HFFc6 (cell line): Measurements from ENCODE around the gene COL6A6. TPM values are rescaled to one million over a fixed set of nuclear protein-coding genes. Genes with fewer than 3 reads are reported as not detected.

Source experiments
- DNase-seq: peaks from one replicate; pipeline ENCODE4 v3.0.0-alpha.2; 2018
- H3K27ac Mint-ChIP-seq: 2 replicates; pipeline ENCODE4 v1.8.0; 2020; ENCODE audit warnings: mild to moderate bottlenecking, mixed read lengths
- H3K27me3 Mint-ChIP-seq: 2 replicates; pipeline ENCODE4 v1.8.0; 2021; ENCODE audit warnings: mild to moderate bottlenecking, moderate library complexity, mixed read lengths; ENCODE audit not compliant: insufficient read depth
- H3K36me3 Mint-ChIP-seq: 2 replicates; pipeline ENCODE4 v1.8.0; 2021; ENCODE audit warnings: low read depth, mixed read lengths
- H3K4me1 Mint-ChIP-seq: 2 replicates; pipeline ENCODE4 v1.8.0; 2020; ENCODE audit warnings: low read depth, mixed read lengths
- H3K4me3 Mint-ChIP-seq: 2 replicates; pipeline ENCODE4 v1.8.0; 2020; ENCODE audit warnings: mild to moderate bottlenecking, moderate library complexity, mixed read lengths
- H3K9me3 Mint-ChIP-seq: 2 replicates; pipeline ENCODE4 v1.8.0; 2020; ENCODE audit warnings: mild to moderate bottlenecking, mixed read lengths
- CTCF ChIP-seq: fragments of 200-600 bp; sonication (generic); IDR thresholded peaks from 2 replicates; pipeline ENCODE4 v1.5.0; 2021; ENCODE audit warnings: antibody characterized with exemption, mild to moderate bottlenecking
- total RNA-seq, 6 experiments: library from RNA; stranded (reverse); fragmentation: NEBNext Ultra II Directional; extraction: Animal tissue kit (Norgen Biotek cat#: 25700); gene quantifications; 2 replicates in 1 of 6; 3 replicates in 5 of 6; pipeline ENCODE4 v1.2.3, GENCODE V29; 2021

The COL6A6 gene
- total RNA-seq, 6 experiments from 2014 or later = 0.02 to 0.16 TPM; not detected in 4

GRCh38 chr3:130506031-130506430, 10.9 kb upstream of the COL6A6 start:
- no peak for TF ChIP-seq CTCF
- no peaks in the 10 kb centered on the region for H3K4me1 Mint-ChIP-seq
- no peaks in the 10 kb centered on the region; the same call in 1 of the 2 replicates for H3K27me3 Mint-ChIP-seq
- DNase-seq = no peak
- no peaks in the 10 kb centered on the region for H3K36me3 Mint-ChIP-seq
- no peak overlapping the region for H3K27ac Mint-ChIP-seq
- H3K4me3 Mint-ChIP-seq = no peak overlapping the region
- H3K9me3 Mint-ChIP-seq = peaks cover 39% of the 10 kb centered on the region

GRCh38 chr3:130507746-130508145, 9.2 kb upstream of the COL6A6 start:
- Mint-ChIP-seq H3K27ac (no peak overlapping the region), H3K36me3 (no peaks in the 10 kb centered on the region), H3K4me3 (no peak overlapping the region), H3K4me1 (no peaks in the 10 kb centered on the region), H3K9me3 (peaks cover 54% of the 10 kb centered on the region), H3K27me3 (no peaks in the 10 kb centered on the region; the same call in none of the 2 replicates)
- TF ChIP-seq CTCF = no peak
- no peak for DNase-seq

- no peak for DNase-seq
- H3K36me3 Mint-ChIP-seq = no peaks in the 10 kb centered on the region
- H3K27me3 Mint-ChIP-seq = no peaks in the 10 kb centered on the region; the same call in none of the 2 replicates
- H3K27ac Mint-ChIP-seq = no peak overlapping the region
- H3K4me1 Mint-ChIP-seq = no peaks in the 10 kb centered on the region
- no peak overlapping the region for H3K4me3 Mint-ChIP-seq
- no peak for TF ChIP-seq CTCF
- peaks cover 53% of the 10 kb centered on the region for H3K9me3 Mint-ChIP-seq
Measured at GRCh38 chr3:130509008-130509407, 8.0 kb upstream of the COL6A6 start.

GRCh38 chr3:130514681-130515080, 2.3 kb upstream of the COL6A6 start:
- peaks cover 6% of the 10 kb centered on the region; the same call in 1 of the 2 replicates for H3K36me3 Mint-ChIP-seq
- H3K4me1 Mint-ChIP-seq = no peaks in the 10 kb centered on the region

GRCh38 chr3:130515755-130516154, 1.2 kb upstream of the COL6A6 start:
- Mint-ChIP-seq H3K27me3 (no peaks in the 10 kb centered on the region; the same call in 1 of the 2 replicates), H3K4me3 (no peak overlapping the region), H3K36me3 (peaks cover 6% of the 10 kb centered on the region; the same call in 1 of the 2 replicates), H3K27ac (no peak overlapping the region), H3K4me1 (no peaks in the 10 kb centered on the region), H3K9me3 (peaks cover 40% of the 10 kb centered on the region)
- TF ChIP-seq CTCF = no peak
- DNase-seq = no peak

More at GRCh38 chr3:130514681-130515080, 2.3 kb upstream of the COL6A6 start:
- no peaks in the 10 kb centered on the region; the same call in 1 of the 2 replicates for H3K27me3 Mint-ChIP-seq
- H3K4me3 Mint-ChIP-seq = no peak overlapping the region
- no peak for TF ChIP-seq CTCF
- no peak for DNase-seq
- no peak overlapping the region for H3K27ac Mint-ChIP-seq
- peaks cover 48% of the 10 kb centered on the region for H3K9me3 Mint-ChIP-seq
